ENCODE measurements around the gene HINT2.

HINT2 gene

GRCh38 chr9:35811381-35812024, 3.3 kb downstream of the HINT2 start:
- DNase-seq (ENCODE audit: low read depth, low spot score) = no peak

DNA sequence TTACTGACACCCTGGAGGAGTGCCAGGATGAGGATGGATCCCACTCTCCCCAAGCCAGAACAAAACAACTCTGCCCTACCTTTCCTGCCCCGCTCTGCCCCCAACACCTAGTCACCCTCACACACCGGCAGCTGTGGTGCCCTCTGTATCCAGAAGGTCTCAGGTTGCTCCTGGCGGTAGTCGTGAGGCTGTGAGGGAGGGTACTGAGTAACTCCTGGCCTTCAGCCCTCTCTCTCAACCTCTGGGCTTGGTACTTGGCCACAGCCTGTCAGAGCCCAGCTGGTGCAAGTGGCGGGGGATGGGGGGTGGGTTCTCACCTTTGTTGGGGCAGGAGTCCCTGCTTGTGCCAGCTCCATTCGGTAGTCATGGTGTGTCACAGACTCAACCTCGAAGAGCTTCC, 4.7 kb downstream of the HINT2 start:
- no peak for DNase-seq (ENCODE audit: low read depth, low spot score)

DNA sequence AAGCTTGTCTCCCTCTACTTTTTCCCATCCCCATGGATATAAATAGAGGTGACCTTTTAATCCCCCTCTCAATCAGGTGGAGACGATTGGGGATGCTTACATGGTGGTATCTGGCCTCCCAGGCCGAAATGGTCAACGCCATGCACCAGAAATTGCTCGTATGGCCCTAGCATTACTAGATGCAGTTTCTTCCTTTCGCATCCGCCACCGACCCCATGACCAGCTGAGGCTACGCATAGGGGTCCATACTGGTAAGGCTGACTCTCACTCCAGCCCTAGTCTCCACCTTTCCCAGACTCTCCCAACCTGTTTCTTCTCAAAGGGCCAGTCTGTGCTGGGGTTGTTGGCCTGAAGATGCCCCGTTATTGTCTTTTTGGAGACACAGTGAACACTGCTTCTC, 6.4 kb downstream of the HINT2 start:
- DNase-seq (ENCODE audit: low read depth, low spot score) = no peak

- no peak for DNase-seq (ENCODE audit: low read depth, low spot score)
These were observed 8.7 kb downstream of the HINT2 start for GRCh38 chr9:35806101-35806500.

DNA sequence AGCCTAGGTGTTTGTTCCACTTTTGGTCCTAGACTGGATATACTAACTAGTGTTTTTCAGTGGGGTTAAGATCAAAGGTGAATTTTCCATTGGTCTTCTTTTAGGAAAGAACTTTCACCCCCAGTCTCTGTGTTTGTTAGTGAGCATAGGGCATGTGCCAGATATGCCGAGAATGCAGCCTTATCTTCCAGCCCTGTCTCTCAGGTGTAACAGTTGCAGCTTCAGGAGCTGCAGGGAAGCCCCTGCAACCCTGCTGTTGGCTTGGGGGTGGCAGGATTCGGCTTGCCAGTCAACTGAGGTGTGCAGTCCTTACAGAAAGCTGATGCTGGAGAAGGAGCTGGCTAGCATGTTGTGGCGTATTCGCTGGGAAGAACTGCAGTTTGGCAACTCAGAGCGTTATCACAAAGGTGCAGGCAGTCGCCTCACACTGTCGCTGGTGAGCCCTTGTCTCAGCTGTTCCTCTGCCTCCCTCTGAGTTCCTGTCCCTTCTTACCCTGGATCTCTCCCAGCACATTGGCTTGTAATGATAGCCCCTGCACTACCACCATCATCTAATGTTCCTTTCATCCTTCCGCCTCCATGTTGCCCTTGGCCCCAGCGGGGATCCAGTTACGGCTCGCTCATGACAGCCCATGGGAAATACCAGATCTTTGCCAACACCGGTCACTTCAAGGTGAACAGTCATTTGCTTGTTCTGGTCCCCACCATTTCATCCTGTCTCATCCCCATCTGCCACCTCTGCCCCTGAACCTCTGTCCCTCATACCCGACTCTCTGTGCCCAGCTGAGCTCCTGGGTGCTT, 13.3 kb downstream of the HINT2 start:
- DNase-seq (ENCODE audit: low read depth, low spot score) = no peak

DNA sequence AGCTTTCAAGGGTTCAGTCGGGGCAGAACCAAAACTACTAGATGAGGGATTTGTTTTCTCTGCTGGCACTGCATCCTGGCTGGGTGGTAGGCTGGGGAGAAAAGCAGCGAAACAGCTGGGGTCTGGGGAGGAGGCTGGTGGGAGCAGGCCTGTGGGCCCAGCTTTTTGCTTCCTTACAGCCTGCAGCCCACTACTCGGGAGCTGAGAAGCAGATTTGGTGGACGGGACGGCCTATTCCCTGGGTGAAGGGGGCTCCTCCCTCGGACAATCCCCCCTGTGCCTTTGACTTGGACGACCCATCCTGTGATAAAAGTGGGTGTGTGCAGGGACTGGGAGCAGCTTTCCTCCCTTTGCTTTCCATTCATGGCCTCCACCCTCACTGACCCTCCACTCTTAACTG, 14.3 kb downstream of the HINT2 start:
- DNase-seq (ENCODE audit: low read depth, low spot score) = no peak

GRCh38 chr9:35798658-35799374, 16.0 kb downstream of the HINT2 start:
- no peak for DNase-seq (ENCODE audit: low read depth, low spot score)

DNA sequence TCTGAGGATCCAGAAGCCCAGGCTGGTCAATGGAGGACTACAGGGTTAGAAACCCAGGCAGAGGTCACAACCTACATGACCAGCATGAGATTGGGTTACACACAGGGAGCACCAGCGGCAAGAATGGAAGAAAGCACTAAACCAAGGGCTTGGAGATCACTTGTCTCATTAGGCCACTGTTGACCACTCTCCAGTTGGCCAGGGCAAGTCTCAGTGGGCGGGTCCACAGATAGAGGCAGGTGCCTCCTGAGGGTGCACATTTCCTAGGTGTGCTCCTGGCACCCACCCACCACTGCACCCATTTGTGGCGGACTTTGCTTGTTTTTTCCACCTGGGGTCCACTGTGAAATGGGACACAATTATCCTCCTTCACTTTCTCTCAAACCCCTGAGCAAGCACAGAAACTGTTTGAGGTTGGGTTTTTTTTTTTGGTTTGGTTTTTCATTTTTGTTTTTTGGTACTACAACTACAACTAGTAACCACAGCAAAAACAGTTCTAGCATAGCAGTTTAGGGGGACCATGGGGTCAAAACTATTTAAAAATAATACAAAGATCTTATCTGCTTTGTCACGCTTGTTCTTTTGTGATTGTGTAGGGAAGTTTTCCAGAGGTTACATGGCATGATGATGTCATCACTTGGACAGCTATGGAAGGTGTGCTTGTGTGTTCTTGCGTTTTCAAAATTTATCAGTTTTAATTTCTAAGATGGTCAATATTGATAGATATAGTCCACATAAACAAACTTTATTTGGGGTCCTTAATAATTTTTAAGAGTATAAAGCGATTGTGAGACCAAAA, 17.3 kb downstream of the HINT2 start:
- DNase-seq (ENCODE audit: low read depth, low spot score) = no peak

DNA sequence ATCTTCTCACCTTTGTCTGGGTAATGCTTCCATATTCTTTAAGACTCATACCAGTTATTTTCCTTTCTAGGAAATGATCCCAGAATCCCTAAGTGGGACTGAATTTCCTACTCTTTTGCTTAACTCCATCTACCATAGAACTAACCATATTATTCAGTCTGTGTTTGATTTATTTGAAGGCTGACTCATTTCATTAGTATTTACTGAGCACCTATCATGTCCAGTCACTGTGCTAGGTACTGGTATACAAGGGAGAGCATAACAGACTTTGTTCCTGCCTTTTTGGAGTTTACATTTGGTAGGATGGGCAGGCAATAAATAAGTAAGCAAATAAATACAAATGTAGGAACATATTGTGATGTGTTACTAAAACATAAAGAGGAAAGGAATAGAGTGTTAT, 19.1 kb downstream of the HINT2 start:
- DNase-seq (ENCODE audit: low read depth, low spot score) = no peak

DNA sequence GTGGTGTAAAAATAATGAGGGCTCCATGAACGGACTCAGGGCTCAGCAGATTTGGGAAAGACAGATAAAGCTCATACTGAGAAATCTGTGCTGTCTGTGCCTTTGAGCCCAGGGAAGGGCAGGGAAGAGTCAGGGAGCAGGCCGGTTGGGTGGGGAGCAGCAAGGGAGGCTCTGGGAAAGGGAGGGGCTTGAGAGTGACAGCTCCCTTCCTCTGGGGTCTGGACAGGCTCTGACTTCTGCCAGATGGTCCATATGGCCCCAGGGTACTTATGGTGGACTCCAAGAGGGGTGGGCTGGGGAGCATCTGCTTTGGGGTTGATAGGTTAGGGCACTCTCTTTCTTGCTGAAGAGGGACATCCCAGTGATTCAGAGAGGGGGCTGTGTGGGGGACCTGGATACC, 21.4 kb downstream of the HINT2 start:
- DNase-seq (ENCODE audit: low read depth, low spot score) = no peak

- DNase-seq (ENCODE audit: low read depth, low spot score) = no peak
These were observed 22.0 kb downstream of the HINT2 start for GRCh38 chr9:35792826-35793225.

DNA sequence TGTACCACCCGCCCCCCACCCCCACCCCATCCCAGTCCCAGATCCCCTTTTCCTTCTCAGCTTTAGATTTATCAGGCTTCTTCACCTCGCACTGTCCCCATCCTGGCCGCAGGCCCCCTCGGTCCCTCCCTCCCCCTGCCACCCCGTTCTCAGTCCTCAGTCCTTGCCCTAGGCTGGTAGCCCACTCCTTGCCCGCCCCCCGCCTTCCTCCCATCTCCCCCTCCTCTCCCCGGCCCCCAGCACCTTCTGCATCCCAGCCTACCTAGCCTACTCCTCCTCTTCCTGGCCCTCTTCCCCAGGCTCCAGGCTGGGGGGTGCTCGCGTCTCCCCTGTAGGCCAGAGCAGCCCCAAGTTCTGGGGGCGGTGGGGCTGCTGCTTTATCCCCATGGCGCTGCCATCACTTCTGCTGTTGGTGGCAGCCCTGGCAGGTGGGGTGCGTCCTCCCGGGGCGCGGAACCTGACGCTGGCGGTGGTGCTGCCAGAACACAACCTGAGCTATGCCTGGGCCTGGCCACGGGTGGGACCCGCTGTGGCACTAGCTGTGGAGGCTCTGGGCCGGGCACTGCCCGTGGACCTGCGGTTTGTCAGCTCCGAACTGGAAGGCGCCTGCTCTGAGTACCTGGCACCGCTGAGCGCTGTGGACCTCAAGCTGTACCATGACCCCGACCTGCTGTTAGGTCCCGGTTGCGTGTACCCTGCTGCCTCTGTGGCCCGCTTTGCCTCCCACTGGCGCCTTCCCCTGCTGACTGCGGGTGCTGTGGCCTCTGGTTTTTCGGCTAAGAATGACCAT, 22.6 kb downstream of the HINT2 start:
- DNase-seq (ENCODE audit: low read depth, low spot score) = no peak

DNA sequence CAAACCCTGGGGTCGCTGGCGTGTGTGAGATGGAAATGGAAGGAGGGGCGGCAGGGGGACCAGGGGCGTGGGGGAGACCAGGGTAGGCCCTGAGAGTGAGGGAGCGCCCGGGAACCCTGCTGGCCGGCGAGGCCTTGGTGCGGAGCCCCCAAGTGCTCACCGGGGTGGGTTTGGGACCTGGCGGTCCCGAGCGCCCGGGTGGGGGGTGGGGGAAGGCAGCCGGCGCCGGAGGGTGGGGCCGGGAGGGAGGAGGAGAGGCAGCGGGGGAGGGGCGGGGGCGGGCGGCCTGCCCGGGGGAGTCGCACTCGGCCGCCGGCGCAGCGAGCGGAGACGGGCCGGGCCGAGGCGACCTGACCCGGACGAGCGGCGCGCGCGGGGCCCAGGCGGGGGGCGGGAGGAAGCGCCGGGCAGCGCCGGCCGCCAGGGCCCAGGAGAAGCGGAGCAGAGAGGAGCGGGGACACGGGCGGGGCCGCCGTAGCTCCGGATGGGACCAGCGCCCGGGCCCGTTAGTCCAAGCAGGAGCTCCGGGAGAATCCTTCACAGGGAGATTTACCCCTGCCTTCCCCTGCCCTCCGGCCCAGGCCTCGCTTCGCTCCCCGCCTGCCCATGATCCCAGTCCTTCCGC, 23.4 kb downstream of the HINT2 start, which contains the start of gene NPR2:
NPR2 (plus strand) TSS at position 295 of the 625 bp plus-strand sequence. CDS start 818 bp downstream, outside the sequence.
- DNase-seq (ENCODE audit: low read depth, low spot score) = no peak

DNA sequence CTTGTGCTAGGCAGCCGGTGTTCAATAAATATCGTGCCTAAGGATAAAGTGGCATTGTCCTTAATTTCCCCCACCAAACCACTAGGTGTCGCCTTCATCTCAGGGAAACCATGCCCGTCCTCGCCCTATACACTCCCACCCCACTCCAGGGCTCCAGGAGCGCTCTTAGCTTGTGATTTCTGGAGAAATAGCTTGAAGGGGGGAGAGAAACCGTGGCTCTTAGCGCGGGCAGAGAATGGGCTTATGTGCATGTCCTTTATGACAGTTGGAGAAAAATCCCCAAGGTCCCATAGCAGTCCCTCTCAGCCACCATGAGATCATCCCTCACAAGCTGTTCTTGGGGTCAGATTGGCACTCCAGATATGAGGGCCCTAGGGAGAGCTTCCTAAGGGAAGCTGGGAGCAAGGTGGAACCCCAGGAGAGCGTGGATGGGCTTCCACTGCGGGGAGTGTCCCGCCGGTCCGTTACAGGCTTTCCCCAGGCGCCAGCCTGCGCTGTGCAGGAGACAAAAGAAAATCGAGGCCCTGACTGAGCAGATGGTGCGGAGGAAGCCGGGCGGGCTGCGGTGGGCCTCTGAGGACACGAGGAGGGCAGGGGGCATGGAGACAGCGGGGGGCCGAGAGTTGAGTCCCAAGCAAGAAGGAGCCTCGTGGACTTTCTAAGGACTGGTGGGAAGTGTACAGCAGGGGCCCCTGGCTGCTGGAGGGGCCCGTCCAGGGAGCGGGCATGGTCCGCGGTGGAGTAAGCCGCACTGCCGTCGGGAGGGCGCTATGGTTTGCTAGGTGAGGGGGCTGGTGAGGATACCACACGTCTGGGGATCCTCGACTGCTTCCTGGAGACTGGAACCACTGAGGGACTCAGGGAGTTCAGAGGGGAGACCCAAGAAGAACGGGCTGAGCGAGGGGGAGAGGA, 24.2 kb downstream of the HINT2 start:
- peak; percentile 42 for DNase-seq (ENCODE audit: low read depth, low spot score)

GRCh38 chr9:35790025-35790384, 24.8 kb downstream of the HINT2 start:
- DNase-seq (ENCODE audit: low read depth, low spot score) = no peak

DNA sequence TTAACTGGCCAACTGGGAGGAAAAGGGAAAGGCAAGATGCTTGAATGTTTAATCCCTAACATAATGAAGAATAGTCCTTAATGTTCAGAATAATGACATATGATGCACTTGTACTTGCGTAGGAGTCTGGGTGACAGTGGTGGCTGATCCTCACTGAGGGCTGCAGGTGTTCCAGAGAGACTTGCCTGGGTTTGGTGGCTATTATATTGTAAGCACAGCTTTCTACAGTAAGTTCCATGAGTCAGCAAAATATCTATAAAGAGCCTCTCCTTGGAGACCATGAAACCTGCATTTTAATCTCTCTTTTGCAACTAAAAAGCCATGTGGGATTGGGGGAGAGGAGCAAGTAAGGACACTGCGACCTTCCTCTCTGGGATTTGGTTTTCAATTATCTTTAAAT, 25.3 kb downstream of the HINT2 start:
- no peak for DNase-seq (ENCODE audit: low read depth, low spot score)

GRCh38 chr9:35783418-35783817, 31.4 kb downstream of the HINT2 start:
- no peak for DNase-seq (ENCODE audit: low read depth, low spot score)

- no peak for DNase-seq (ENCODE audit: low read depth, low spot score)
These were observed 33.8 kb downstream of the HINT2 start for GRCh38 chr9:35781066-35781465.

GRCh38 chr9:35778496-35778895, 36.3 kb downstream of the HINT2 start:
- DNase-seq (ENCODE audit: low read depth, low spot score) = no peak

GRCh38 chr9:35776018-35776417, 38.8 kb downstream of the HINT2 start:
- DNase-seq (ENCODE audit: low read depth, low spot score) = no peak
